ELF-1 (cell line): ENCODE measurements around the gene PRDM7.
"Not testable (repeated sequence)": the region's sequence is repeated elsewhere in the genome, so short reads cannot be mapped to it uniquely, and the experiment has no call there.

Source experiments
- DNase-seq: peaks from one replicate; pipeline ENCODE4 v3.0.0-alpha.2; 2016; ENCODE audit warnings: low read depth, low spot score

PRDM7 gene

GRCh38 chr16:90015586-90016338 lies 61.4 kb downstream of the PRDM7 start:
- no peak for DNase-seq

- DNase-seq: no peak
Measured at GRCh38 chr16:90012991-90013745, 64.0 kb downstream of the PRDM7 start.

- DNase-seq: no peak
Measured at GRCh38 chr16:90011908-90012501, 65.1 kb downstream of the PRDM7 start.

- peak; percentile 55 for DNase-seq
Measured at GRCh38 chr16:90011508-90011819, 65.7 kb downstream of the PRDM7 start.

GRCh38 chr16:90010676-90011507 lies 66.2 kb downstream of the PRDM7 start:
- DNase-seq: no peak

- DNase-seq: no peak
Measured at GRCh38 chr16:90009172-90009899, 67.8 kb downstream of the PRDM7 start.

GRCh38 chr16:90008708-90009145 lies 68.4 kb downstream of the PRDM7 start:
- no peak for DNase-seq

GRCh38 chr16:90007635-90008234 lies 69.4 kb downstream of the PRDM7 start:
- not testable (repeated sequence) for DNase-seq

GRCh38 chr16:90007015-90007414 lies 70.1 kb downstream of the PRDM7 start:
- no peak for DNase-seq
